ENCODE measurements around the gene UNC13A. TPM values are rescaled to one million over a fixed set of nuclear protein-coding genes. Genes with fewer than 3 reads are reported as not detected.

The UNC13A gene
- total and polyA plus RNA-seq, 2 of the 8 experiments (the other 6 are each of a cell fraction or from before 2014, with no cell fraction given) = 13.1 to 47.6 TPM

- TF ChIP-seq ZNF274 (IDR thresholded peaks at IDR 0.05; ENCODE audit: borderline replicate concordance, extremely low read depth, low read length) (no peak), GABPA (IDR thresholded peaks at IDR 0.05; ENCODE audit: borderline replicate concordance, insufficient read depth, low read length) (no peak), ATF2 (IDR thresholded peaks at IDR 0.05; ENCODE audit: low read length) (no peak), JUND (IDR thresholded peaks at IDR 0.05; ENCODE audit: low read length) (no peak), BACH1 (IDR thresholded peaks at IDR 0.05; ENCODE audit: low read length) (no peak)
Observed at GRCh38 chr19:17641181-17641580, 47.0 kb downstream of the UNC13A start (continued).
